GM19193 (cell line): ENCODE measurements around the gene SSNA1.

ENCODE experiments used
- POLR2A ChIP-seq: IDR thresholded peaks from 4 replicates; pipeline ENCODE4 v1.6.1; 2011; ENCODE audit not compliant: insufficient read depth, insufficient read length; ENCODE audit errors: extremely low read depth

The SSNA1 gene

DNA sequence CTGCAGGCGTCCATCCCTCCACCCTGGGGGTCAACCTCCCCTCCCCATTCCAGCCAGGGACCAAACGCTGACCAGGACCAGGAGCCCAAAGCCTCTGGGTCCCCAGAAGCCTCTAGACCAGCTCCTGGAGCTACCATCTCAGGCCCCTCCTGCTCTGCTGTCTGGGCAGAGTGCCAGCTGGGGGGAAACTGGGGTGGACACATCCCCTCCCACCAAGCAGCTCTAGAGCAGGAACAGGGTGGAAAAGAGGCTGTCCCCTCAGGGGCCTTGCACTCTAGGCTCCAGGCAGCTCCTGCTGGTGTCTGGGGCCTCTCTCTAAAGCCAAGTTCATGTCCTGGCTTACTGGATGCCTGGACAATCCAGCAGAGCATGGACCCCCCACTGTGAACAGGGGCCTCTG, 4.4 kb downstream of the SSNA1 start:
- no peak for TF ChIP-seq POLR2A

DNA sequence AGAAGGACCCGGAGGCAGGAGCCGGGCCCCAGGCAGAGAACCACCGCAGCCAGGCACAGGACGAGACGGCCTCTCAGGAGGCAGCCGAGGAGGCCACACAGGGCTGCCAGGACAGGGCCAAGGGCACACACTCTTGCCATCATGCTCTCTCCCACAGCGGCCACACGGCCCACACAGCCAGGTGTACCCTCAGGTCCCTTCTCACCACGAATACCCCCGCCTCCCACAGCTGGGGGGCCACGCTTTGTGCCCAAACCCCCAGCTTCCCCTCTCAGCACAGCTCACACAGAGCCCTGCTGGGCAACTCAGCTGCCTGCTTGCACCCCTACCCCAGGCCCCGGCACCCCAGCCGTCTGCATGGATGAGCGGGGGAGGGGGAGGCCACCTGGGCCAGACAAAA, 5.3 kb downstream of the SSNA1 start:
- no peak for TF ChIP-seq POLR2A

DNA sequence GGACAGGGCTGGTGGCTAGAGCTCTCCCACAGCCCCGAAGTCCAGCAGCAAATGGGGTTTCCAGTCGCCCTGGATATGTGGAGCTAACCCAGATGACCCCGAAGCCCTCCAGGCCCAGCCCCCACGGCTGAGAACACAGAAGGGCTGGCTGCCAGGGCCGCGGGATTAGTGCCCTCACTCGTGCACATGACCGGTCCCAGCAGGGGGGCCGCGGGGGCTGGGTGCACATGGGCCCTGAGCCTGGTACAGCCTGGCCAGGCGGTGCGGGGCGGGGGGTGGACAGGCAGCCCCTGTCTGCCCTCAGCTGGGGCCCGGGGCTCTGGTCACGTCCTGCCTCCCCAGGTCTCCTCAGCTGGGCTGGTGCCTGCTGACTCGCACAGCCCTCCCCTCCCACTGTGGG, 5.9 kb downstream of the SSNA1 start:
- TF ChIP-seq POLR2A = no peak

DNA sequence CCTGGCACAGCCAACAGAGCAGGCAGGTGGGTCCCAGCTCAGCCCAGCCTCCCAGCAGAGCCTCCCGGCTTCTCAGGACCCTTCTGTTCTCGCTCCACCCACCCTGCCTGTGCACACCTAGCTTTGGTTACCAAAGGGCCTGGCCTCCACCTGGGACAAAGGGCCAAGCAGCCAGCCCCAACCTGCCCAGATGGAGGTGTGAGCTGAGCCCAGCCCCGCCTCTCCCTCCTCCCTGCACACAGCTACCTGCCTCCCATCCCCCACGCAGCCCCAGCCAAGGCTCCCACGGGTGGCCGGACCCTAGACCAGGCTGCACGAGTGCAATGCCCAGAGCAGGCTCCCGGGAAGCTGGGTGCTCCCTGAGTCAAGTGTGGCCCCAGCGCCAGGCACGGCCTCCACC, 6.4 kb downstream of the SSNA1 start:
- TF ChIP-seq POLR2A = no peak

DNA sequence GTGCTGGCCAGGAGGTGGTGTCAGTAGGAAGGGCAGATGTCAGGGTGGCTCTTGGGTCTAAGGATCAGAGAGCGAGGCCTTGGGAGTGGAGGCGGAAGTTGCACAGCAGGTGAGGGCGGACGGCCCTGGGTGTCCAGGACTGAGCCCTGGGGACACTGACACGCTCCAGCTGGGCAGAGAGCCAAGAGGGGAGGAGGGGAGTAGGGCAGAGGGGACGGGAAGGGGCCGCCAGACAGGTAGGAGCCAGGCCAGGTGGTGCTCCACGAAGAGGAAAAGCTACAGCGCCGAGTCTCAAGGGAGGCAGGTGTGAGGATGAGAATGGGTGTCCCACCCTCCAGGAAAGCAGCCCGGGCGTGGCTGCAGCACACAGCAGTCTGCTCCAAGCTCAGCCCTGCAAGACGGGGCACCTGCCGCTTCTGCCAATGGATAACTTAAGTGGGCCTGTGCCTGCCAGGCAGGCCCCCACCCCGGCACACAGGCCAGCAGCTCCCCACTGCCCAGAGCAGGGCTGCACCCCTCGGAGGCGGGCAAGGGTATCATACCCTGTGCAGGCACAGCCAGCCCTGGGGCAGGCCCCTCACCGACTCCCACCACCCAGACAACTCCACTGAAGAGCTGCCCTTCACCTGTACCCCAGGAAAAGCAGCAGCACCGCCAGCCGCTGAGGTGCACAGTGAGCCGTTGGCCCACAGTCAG, 7.2 kb downstream of the SSNA1 start:
- TF ChIP-seq POLR2A = no peak

DNA sequence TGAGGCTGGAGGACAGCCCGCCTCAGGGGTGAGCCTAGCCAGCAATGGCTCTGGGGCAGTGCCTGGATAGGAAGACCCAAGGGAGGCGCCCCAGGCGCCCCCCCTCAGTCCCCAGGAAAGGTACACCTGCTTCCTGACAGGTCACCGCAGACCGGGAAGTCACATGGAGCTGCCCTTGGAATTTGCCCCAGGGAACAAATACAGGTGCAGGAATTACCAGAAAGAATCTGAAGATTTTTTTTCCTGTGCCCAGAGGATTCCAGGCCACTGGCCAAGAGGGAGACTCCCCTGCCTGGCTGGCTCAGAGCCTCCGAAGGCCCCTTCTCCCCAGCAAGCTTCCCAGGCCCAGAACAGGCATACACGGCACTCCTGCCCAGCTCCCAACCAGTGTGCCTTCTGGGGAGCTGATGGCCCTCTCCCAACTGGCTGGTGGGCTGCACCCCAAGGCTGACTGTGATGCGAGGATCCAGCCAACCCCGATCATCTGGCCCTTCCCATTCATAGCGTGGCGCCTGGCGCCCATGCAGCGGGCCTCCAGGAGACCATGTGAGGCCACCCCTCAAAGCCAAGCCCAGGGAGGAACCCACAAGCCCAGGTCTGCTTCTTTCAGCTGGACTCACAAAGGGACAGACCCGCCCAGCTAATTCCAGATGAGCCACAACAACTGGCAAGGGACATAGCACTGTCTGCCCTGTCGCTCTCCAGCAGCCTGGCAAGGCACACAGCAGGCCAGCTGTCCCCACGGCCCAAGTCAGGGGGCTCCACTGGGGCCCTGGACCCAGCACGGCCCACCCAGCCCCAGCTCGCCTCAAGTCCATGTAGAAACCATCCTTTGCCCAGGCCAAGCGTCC, 9.8 kb downstream of the SSNA1 start:
- no peak for TF ChIP-seq POLR2A

DNA sequence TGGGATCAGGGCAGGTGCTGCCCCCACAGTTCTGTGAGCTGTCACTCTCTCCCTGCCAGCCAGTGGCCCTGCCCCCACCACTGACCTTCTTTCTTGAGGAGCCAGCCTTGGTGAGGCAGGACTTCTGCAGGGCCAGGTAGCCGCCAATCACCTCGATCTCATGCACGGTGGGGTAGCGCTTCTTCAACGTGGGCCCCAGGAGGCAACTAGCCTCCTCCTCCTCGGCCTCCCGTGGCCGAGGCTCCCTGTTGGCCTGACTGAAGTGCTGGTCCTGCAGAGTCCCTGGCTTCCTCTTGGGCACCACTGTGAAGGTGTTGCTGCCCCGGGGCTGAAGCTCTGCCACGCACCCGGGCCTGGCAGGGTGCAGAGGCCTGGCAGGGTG, 10.4 kb downstream of the SSNA1 start:
- TF ChIP-seq POLR2A = no peak

DNA sequence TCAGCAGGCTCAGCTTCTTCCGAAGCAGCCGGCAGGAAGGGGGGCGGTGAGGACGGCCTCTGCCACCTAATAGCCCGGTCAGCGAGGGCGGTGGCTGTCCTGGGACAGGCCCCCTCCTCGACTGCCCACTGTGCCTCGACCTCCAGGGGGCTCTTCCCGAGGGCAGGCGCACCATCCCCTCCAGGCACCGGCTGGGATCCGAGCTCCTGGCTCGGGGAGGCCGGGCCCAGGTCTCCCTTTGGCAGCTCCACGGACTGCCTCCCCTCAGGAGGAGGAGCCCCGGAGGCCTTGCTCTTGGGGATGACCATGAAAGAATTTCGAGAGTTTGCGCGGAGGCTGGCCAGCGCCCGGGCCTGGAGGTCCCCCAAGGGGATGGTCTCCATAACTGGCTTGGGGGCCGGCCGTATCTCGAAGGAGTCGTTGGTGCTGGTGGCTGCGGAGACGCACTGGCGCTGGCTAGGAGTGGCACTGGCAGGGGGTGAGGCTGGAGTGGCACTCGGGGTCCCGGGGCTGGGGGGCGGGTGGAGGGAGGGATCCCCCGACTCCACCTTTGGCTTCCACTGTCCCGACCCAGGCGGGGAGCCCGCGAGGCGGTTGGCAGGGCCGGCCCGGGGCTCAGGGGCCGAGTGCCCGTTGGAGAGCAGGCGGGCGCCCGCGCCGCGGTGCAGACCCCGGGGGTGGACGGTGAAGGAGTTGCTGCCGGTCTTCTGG, 11.1 kb downstream of the SSNA1 start:
- TF ChIP-seq POLR2A = no peak

DNA sequence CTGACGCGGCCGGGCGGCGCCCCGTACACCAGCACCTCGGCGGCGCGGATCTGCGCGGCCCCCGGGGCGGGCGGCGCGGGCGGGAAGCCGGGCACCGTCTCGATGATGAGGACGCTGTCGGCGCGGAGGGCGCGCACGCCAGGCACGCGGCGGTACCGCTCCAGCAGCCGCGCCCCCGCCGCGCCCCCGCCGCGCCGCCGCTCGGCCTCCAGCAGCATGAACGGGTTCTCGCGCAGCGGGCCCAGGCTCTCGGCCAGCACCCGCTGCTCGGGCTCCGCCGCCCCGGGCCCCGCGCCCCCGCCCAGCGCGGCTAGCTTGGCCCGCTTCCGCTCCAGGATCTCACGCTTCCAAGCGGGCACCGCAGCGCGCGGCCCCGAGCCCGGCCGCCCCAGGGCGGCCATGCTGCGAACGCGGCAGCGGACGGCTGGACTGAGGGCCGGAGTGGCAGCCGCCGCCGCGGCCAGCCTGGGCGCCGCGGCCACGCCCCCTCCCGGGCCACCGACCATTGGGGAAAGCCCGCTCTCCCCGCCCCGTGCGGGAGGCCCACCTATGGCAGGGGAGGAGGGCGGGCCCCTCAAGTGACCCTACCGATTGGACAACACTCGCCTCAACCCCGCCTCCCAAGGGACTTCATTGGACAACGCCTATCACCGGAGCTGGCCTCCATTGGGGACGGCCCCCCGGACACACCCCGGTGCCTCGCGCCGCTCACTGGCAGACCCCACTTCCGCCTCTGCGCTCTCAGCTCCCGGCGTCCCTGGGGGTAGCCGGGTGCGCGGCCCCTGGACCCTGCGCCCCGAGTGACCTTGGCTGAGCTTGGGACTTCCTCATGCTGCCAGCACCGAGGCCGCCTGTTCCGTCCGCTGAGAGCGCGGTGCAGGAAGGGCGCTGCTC, 12.1 kb downstream of the SSNA1 start, which contains the start of gene TPRN:
Gene TPRN (minus strand): TSS at position 431 of the 894 bp plus-strand sequence. CDS start 30 bp downstream, at position 401.
- peak; percentile 93 for TF ChIP-seq POLR2A

DNA sequence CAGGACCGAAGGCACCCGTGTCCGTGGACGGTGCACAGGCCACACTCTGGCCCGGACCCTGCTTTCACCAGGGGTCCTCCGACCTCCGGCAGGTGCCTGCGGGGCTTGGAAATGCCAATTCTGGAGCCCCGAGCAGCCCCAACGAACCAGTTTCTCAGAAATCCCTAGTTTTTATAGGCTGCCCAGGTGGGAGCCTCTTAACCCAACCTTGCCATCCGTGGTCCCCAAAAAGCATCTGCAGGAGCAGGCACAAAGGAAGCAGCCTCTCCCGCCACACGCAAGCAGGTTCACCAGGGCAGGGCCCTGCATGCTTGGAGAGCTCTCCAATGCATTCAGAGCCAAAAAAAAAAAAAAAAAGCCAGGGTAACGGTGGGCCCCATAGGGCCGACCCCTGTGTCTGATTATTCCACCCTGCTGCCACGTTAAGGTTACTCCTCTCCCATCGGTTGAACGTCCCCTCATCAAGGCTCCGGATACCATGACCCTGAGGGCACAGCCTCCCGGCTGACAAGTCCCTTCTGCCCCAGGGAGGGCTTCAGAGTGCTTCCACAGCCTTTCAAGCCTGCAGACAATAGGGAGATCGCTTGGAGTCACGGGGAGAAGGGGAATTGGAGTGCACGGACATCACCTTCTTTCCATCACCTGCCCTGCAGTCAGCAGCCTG, 12.9 kb downstream of the SSNA1 start:
- TF ChIP-seq POLR2A = no peak

DNA sequence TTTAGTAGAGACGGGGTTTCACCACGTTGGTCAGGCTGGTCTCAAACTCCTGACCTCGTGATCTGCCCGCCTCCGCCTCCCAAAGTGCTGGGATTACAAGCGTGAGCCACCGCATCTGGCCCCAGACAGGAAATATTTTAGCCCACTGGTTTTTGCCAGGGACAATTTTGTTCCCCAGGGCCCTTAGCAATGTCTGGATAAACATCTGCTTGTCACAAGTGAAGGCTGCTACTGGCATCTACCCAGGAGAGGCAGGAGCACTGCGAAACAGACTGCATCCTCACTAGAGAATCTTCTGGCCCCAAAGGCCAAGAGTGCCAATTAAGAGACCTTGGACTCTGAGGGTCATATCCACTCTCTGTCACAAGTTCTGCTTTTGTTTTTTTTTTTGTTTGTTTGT, 14.5 kb downstream of the SSNA1 start:
- no peak for TF ChIP-seq POLR2A

DNA sequence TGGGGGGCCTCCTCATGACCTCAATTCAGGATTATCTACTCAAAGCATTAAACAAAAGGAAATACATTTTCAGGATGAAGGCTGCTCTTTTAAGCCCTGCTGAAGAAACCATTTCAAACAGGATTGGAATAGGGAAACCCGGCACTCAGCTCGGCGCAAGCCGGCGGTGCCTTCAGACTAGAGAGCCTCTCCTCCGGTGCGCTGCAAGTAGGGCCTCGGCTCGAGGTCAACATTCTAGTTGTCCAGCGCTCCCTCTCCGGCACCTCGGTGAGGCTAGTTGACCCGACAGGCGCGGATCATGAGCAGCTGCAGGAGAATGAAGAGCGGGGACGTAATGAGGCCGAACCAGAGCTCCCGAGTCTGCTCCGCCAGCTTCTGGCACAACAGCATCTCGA, 16.3 kb downstream of the SSNA1 start:
- no peak for TF ChIP-seq POLR2A

DNA sequence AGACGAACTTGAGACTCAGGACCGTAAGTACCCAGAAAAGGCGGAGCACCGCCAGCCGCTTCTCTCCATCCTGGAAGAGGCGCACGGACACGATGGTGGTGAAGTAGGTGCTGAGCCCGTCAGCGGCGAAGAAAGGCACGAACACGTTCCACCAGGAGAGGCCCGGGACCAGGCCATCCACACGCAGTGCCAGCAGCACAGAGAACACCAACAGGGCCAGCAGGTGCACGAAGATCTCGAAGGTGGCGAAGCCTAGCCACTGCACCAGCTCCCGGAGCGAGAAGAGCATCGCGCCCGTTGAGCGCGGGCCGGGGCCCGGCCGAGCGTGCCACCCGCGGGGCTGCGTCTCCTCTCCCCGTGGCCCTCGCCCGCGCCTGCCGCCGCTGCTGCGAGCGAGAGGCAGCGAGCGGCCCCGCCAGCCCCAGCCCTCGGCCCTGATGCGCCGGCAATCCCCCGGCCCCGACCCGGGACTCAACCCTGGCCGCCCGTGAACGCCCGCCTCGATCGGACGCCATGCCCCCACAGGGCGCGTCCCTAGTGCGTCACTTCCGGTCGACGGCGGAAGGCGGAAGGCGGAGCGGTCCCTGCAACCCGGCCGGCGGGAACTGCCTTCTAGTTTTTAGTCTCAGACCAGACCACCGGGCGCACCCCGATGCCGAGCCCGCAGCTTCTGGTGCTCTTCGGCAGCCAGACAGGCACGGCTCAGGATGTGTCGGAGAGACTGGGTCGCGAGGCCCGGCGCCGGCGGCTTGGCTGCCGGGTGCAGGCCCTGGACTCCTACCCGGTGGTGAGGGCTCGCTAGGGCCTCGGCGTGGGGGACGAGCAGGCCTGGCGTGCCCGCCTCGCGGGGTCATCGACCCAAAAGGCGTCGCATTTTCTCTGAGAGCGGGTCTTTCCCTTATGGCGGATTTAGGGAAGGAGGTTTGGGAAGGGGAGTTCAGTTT, 16.9 kb downstream of the SSNA1 start, which contains the start of the genes NDOR1 and TMEM203:
Gene NDOR1 (plus strand): TSS at position 575 of the 944 bp plus-strand sequence. CDS start 78 bp downstream, at position 653.
Gene TMEM203 (minus strand): TSS at position 523 of the 944 bp plus-strand sequence. CDS start 234 bp downstream, at position 289.
- peak; percentile 93 for TF ChIP-seq POLR2A

DNA sequence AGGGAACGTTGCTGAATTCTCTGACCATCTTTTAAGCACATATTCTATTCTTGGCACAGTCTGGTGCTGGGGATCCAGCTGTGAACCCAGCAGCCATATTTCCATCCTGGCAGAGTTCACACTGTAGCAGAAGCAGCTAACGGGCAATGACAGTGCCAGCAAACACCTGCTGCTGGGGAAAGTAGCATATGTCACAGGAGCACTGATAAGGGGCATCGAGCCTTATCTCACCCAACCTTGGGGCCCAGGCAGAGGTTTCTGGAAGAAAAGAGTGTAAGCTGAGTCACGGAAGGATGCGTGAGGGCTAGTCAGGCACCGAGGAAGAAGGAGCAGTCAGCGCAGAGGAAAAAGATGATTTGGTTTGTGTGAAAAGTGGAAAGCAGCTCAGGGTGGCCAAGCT, 18.1 kb downstream of the SSNA1 start:
- TF ChIP-seq POLR2A = no peak
